ENCODE data around the gene FBXL19. TPM values are rescaled to one million over a fixed set of nuclear protein-coding genes. Genes with fewer than 3 reads are reported as not detected.

FBXL19 gene
- total and polyA plus RNA-seq, 2 of the 8 experiments (the other 6 are each of a cell fraction or from before 2014, with no cell fraction given): 47.2 to 72.2 TPM

DNA sequence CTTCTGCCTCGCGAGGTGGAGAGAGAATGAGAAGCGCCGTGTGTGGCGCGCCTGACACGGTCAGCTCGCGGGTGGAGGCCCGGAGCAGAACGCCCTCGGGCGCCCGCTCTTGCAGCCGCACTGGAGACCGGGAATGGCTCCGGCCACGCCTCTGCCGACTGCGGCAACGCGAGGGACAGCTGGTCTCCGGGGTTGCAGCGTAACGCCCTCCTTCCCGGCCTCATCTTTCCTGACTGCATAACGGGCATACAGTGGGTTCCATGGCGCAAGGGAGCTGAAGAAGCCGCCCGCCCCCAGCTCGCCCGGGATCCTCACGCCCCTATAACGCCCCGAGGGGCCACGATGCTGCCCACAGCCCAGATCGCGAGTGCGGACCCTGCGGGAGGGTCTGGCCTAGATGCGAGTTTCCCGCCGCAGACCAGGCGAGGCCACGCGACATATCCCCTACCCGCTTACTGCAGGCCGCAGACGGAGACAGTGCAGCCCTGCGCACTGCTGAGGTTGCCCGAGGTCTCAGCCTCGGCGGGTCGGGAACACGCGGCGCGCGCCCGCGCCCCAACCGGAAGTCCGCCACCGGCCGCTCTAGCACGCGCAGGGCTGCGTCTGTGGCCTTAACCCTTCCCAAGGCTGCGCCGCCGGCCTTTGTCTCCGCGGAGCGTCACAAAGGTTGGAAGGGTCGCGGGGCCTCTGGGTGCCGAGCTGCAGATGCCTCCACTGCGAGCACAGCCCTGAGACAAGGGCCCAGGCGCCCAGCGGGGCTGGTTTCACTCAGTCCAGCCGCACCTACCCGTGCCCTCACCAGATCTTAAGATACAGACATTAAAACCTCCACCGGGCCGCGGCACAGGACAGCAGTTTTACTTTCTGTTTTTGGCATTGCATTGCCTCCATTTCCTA, 48.3 kb upstream of the FBXL19 start (continued):
- TF ChIP-seq HDAC2 (IDR thresholded peaks at IDR 0.05; ENCODE audit: borderline replicate concordance in 1 of 2, low read depth in 2 of 2, low read length in 2 of 2): peak in 1 of 2 experiments; percentile 92; a peak in 2 of 4 replicates
- 0 out of 3 replicates have a peak, but pooled peaks of 1 of the 2 experiments have one; percentile 44 for TF ChIP-seq EP300 (IDR thresholded peaks at IDR 0.05; ENCODE audit: borderline replicate concordance in 1 of 2, low read depth in 2 of 2, low read length in 2 of 2)
- 0 out of 2 replicates have a peak, but pooled peaks have one; percentile 6 for TF ChIP-seq TEAD4 (IDR thresholded peaks at IDR 0.05; ENCODE audit: low read depth, low read length)
- 0 out of 2 replicates have a peak, but pooled peaks have one; percentile 41 for TF ChIP-seq TCF12 (IDR thresholded peaks at IDR 0.05; ENCODE audit: low read depth, low read length)
- TF ChIP-seq RAD21 (IDR thresholded peaks at IDR 0.05 in 1 of 2, conservative IDR thresholded peaks at IDR 0.05 in 1 of 2; ENCODE audit: low read depth in 2 of 2, low read length in 2 of 2): peak in 1 of 2 experiments; percentile 9; a peak in 1 of 4 replicates
- TF ChIP-seq, protein P1, sequence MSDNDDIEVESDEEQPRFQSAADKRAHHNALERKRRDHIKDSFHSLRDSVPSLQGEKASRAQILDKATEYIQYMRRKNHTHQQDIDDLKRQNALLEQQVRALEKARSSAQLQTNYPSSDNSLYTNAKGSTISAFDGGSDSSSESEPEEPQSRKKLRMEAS (IDR thresholded peaks at IDR 0.05): peak; percentile 94
- TF ChIP-seq KDM1A (IDR thresholded peaks at IDR 0.05; ENCODE audit: borderline replicate concordance, low read length): peak; percentile 61; the same call in 1 of the 2 replicates
